HepG2 (cell line): ENCODE results near the gene FAAP20. TPM values are rescaled to one million over a fixed set of nuclear protein-coding genes. Genes with fewer than 3 reads are reported as not detected.
A peak's percentile ranks its signal among the peaks of the same experiment; 100 is the strongest.

Experiments used
- GATA4 ChIP-seq: sonication (generic); IDR thresholded peaks from 2 replicates; pipeline ENCODE4 v1.6.1; 2016; ENCODE audit warnings: antibody characterized with exemption, low read depth, borderline replicate concordance
- GPN1 ChIP-seq: sonication (generic); formaldehyde crosslinking; IDR thresholded peaks from 2 replicates; pipeline ENCODE4 v1.5.1; 2020; ENCODE audit warnings: missing genetic modification reagents, borderline replicate concordance
- KDM4B ChIP-seq: sonication (generic); formaldehyde crosslinking; IDR thresholded peaks from 2 replicates; pipeline ENCODE4 v1.4.0; 2020; ENCODE audit warnings: missing genetic modification reagents
- PAWR ChIP-seq: sonication (generic); formaldehyde crosslinking; IDR thresholded peaks from 2 replicates; pipeline ENCODE4 v1.4.0; 2020; ENCODE audit warnings: missing genetic modification reagents, mild to moderate bottlenecking, borderline replicate concordance
- PAX8 ChIP-seq: sonication (generic); formaldehyde crosslinking; IDR thresholded peaks from 2 replicates; pipeline ENCODE4 v1.8.0; 2022; ENCODE audit warnings: mild to moderate bottlenecking, missing genetic modification reagents, borderline replicate concordance
- RBM39 ChIP-seq: fragments of 200-400 bp; formaldehyde crosslinking; IDR thresholded peaks from one replicate; pipeline ENCODE4 v1.6.1; 2018; ENCODE audit warnings: antibody characterized with exemption, mild to moderate bottlenecking, low read depth, low read length; ENCODE audit not compliant: poor library complexity, severe bottlenecking
- ZC3H13 ChIP-seq: sonication (generic); formaldehyde crosslinking; IDR thresholded peaks from 2 replicates; pipeline ENCODE4 v1.8.1; 2023; ENCODE audit warnings: mild to moderate bottlenecking, missing genetic modification reagents, moderate library complexity
- ZFYVE20 ChIP-seq: sonication (generic); formaldehyde crosslinking; IDR thresholded peaks from 2 replicates; pipeline ENCODE4 v1.8.0; 2023; ENCODE audit warnings: low read depth, mild to moderate bottlenecking, moderate library complexity, missing genetic modification reagents, borderline replicate concordance
- ZNF24 ChIP-seq: fragments of 450-650 bp; IDR thresholded peaks from 2 replicates; pipeline ENCODE4 v1.6.1; 2017; ENCODE audit warnings: antibody characterized with exemption, mild to moderate bottlenecking
- ZNF3 ChIP-seq: IDR thresholded peaks from 2 replicates; pipeline ENCODE4 v1.7.0; 2017; ENCODE audit warnings: inconsistent platforms
- ZNF326 ChIP-seq: sonication (generic); formaldehyde crosslinking; IDR thresholded peaks from 2 replicates; pipeline ENCODE4 v1.4.0; 2020; ENCODE audit warnings: missing genetic modification reagents, borderline replicate concordance
- ZNF333 ChIP-seq: sonication (generic); formaldehyde crosslinking; IDR thresholded peaks from 2 replicates; pipeline ENCODE4 v1.4.0; 2020; ENCODE audit warnings: mild to moderate bottlenecking, missing genetic modification reagents, borderline replicate concordance
- polyA plus RNA-seq, 8 experiments: library from polyadenylated mRNA; depleted of rRNA in 3 of 8; stranded (reverse) in 7 of 8; unstranded in 1 of 8; fragments of >200 nt; fragmentation: Illumina TruSeq in 4 of 8; extraction: Trizol in 4 of 8; gene quantifications; 2 replicates each; pipeline versions ENCODE4 v1.2.1 to v1.2.3, GENCODE V29; 2011 to 2016; ENCODE audit warnings: low read depth in 4 of 8, missing spikeins in 1 of 8, mixed read lengths in 1 of 8; ENCODE audit not compliant: insufficient read depth in 1 of 8
- total RNA-seq, 5 experiments: library from RNA; depleted of rRNA; stranded (reverse); fragments of >200 nt; fragmentation: Illumina TruSeq; extraction: Trizol; gene quantifications; 2 replicates each; pipeline ENCODE4 v1.2.3, GENCODE V29; 2016; ENCODE audit warnings: low read depth in 1 of 5
- TF ChIP-seq, protein P1 (sequence below): sonication (generic); formaldehyde crosslinking; IDR thresholded peaks from 2 replicates; pipeline ENCODE4 v1.8.0; 2023; ENCODE audit warnings: mild to moderate bottlenecking, missing genetic modification reagents
- TF ChIP-seq, protein P2 (sequence below): sonication (generic); formaldehyde crosslinking; IDR thresholded peaks from 2 replicates; pipeline ENCODE4 v1.4.0; 2020; ENCODE audit warnings: missing genetic modification reagents; ENCODE audit errors: not compliant biosample characterization
- TF ChIP-seq, protein P3 (sequence below): sonication (generic); formaldehyde crosslinking; IDR thresholded peaks from 2 replicates; pipeline ENCODE4 v1.4.0; 2020; ENCODE audit warnings: mild to moderate bottlenecking, missing genetic modification reagents
- TF ChIP-seq, protein P4 (sequence below): IDR thresholded peaks from 2 replicates; pipeline ENCODE4 v1.6.1; 2016

Gene FAAP20
- total and polyA plus RNA-seq, 2 of the 13 experiments (the other 11 are each of a cell fraction or from before 2014, with no cell fraction given), result 9.6 to 10.8 TPM

DNA sequence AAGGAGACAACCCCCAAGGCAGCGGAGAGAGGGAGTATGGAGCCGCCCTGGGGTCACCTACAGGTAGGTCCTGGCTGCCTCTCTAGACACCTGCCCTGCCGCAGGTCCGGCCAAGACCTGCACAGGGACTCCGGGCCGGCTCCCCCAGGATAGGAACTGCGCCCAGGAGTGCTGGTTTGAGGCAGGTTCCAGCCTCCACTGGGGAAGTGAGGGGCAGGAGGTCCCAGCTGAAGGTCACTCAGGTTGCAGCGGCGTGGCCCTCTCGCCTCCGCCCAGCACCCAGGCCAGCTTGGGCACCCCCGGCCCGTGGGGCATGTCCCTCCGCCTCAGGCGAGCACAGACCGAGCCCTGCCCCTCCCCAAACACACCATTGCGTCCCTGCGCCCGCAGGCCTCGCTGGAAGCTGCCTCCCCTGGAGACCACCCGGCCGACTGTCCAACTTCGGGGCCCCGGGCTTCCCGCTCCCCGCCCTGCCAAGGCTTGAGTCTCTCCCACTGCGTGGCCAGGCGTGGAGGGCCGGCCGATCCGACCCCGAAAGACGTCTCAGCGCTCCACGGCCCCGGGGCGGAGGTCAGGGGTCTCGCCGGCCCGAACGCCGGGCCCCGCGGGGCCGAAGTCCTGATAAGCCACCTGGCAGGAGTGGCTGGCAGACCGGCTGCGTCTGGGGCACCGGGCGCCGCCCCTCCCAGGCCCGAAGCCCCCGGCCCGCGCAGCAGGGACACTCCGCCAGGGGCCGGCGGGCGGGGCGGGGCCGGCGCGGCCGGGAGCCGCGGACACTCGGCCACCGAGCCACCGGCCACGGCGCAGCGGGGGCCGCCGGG, 32.2 kb upstream of the FAAP20 start (continued):
- TF ChIP-seq, protein P1, sequence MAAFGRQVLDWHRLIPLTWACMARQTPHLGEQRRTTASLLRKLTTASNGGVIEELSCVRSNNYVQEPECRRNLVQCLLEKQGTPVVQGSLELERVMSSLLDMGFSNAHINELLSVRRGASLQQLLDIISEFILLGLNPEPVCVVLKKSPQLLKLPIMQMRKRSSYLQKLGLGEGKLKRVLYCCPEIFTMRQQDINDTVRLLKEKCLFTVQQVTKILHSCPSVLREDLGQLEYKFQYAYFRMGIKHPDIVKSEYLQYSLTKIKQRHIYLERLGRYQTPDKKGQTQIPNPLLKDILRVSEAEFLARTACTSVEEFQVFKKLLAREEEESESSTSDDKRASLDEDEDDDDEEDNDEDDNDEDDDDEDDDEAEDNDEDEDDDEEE (CRISPR knock-in tag), result 0 out of 2 replicates have a peak, but pooled peaks have one; percentile 66
- 0 out of 2 replicates have a peak, but pooled peaks have one; percentile 35 for TF ChIP-seq ZC3H13 (CRISPR knock-in tag)
- no peak for TF ChIP-seq PAWR (CRISPR knock-in tag)
- TF ChIP-seq, protein P2, sequence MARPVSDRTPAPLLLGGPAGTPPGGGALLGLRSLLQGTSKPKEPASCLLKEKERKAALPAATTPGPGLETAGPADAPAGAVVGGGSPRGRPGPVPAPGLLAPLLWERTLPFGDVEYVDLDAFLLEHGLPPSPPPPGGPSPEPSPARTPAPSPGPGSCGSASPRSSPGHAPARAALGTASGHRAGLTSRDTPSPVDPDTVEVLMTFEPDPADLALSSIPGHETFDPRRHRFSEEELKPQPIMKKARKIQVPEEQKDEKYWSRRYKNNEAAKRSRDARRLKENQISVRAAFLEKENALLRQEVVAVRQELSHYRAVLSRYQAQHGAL (CRISPR knock-in tag), result no peak
- no peak for TF ChIP-seq KDM4B (CRISPR knock-in tag)
- 0 out of 2 replicates have a peak, but pooled peaks have one; percentile 37 for TF ChIP-seq PAX8
- TF ChIP-seq ZFYVE20 (CRISPR knock-in tag), result no peak
- no peak for TF ChIP-seq ZNF24
- no peak for TF ChIP-seq GATA4
- 0 out of 2 replicates have a peak, but pooled peaks have one; percentile 24 for TF ChIP-seq ZNF333
- TF ChIP-seq, protein P3, sequence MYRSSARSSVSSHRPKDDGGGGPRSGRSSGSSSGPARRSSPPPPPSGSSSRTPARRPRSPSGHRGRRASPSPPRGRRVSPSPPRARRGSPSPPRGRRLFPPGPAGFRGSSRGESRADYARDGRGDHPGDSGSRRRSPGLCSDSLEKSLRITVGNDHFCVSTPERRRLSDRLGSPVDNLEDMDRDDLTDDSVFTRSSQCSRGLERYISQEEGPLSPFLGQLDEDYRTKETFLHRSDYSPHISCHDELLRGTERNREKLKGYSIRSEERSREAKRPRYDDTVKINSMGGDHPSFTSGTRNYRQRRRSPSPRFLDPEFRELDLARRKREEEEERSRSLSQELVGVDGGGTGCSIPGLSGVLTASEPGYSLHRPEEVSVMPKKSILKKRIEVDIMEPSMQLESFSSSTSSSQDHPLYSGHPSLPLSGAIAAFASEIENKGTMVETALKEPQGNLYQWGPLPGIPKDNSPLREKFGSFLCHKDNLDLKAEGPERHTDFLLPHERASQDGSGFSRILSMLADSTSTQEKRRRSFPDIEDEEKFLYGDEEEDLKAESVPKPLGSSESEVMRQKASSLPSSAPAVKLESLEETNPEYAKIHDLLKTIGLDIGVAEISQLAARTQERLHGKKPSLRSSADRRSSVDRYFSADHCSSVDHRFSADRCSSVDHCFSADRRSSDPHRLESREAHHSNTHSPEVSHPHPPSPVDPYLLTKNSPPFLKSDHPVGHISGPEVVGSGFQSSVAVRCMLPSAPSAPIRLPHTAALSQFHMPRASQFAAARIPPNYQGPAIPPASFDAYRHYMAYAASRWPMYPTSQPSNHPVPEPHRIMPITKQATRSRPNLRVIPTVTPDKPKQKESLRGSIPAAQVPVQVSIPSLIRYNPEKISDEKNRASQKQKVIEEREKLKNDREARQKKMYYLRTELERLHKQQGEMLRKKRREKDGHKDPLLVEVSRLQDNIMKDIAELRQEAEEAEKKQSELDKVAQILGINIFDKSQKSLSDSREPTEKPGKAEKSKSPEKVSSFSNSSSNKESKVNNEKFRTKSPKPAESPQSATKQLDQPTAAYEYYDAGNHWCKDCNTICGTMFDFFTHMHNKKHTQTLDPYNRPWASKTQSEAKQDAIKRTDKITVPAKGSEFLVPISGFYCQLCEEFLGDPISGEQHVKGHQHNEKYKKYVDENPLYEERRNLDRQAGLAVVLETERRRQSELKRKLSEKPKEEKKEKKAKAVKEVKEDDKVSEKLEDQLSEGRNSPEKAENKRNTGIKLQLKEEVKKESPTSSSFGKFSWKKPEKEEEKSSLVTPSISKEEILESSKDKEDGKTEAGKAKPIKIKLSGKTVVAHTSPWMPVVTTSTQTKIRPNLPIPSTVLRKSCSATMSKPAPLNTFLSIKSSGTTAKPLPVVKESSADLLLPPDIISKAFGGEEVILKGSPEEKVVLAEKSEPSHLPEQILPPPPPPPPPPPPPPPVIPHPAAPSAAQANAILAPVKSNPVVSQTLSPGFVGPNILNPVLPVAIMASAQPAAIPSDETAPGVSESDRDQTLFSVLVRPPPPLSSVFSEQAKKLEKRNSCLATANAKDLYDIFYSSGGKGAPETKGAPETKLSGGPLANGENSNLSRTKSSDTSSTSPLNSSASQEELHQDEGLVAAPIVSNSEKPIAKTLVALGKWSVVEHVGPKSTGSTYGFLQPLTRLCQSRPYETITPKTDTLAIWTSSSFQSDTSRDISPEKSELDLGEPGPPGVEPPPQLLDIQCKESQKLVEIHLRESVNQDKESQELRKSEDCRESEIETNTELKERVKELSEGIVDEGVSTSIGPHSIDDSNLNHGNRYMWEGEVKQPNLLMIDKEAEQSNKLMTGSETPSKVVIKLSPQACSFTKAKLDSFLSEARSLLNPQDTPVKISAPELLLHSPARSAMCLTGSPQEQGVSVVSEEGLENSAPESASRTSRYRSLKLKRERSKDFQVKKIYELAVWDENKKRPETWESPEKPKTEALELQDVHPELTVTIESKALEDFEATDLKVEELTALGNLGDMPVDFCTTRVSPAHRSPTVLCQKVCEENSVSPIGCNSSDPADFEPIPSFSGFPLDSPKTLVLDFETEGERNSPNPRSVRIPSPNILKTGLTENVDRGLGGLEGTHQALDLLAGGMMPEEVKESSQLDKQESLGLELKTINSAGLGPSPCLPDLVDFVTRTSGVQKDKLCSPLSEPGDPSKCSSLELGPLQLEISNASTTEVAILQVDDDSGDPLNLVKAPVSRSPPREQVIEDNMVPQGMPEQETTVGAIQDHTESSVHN, result no peak
- TF ChIP-seq, protein P4, sequence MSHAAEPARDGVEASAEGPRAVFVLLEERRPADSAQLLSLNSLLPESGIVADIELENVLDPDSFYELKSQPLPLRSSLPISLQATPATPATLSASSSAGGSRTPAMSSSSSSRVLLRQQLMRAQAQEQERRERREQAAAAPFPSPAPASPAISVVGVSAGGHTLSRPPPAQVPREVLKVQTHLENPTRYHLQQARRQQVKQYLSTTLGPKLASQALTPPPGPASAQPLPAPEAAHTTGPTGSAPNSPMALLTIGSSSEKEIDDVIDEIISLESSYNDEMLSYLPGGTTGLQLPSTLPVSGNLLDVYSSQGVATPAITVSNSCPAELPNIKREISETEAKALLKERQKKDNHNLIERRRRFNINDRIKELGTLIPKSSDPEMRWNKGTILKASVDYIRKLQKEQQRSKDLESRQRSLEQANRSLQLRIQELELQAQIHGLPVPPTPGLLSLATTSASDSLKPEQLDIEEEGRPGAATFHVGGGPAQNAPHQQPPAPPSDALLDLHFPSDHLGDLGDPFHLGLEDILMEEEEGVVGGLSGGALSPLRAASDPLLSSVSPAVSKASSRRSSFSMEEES (CRISPR knock-in tag), result no peak
- TF ChIP-seq GPN1 (CRISPR knock-in tag), result no peak
- TF ChIP-seq RBM39, result peak; percentile 44
- TF ChIP-seq ZNF326 (CRISPR knock-in tag), result no peak
- TF ChIP-seq ZNF3 (CRISPR knock-in tag), result no peak
